Body of pancreas (tissue), 4 donors: ENCODE data around the gene PDIA5. TPM values are rescaled to one million over a fixed set of nuclear protein-coding genes. Genes with fewer than 3 reads are reported as not detected.
A peak's percentile ranks its signal among the peaks of the same experiment; 100 is the strongest.

Source experiments
- ATAC-seq: fragments of 150-250 bp; one replicate; pipeline ENCODE4 v1.9.1; 2016
- DNase-seq, 4 donors: peaks; one replicate each; pipeline ENCODE4 v3.0.0-alpha.2; 2019
- H3K27ac ChIP-seq, 4 donors: fragments of 200-600 bp; sonication (generic); 1 replicate in 3 of 4; 2 replicates in 1 of 4; pipeline versions ENCODE4 v1.5.1 to v1.6.1; 2016 to 2019; ENCODE audit warnings: mild to moderate bottlenecking in 1 of 4, mixed read lengths in 1 of 4, moderate library complexity in 1 of 4
- H3K27me3 ChIP-seq, 2 donors: fragments of 200-600 bp; sonication (generic); one replicate each; pipeline ENCODE4 v1.6.0; 2016; ENCODE audit warnings: mild to moderate bottlenecking in 1 of 2
- H3K36me3 ChIP-seq, 2 donors: fragments of 200-600 bp; sonication (generic); replicated peaks in 1 of 2; 2 replicates each; pipeline ENCODE4 v1.5.1; 2016; ENCODE audit warnings: low read depth in 2 of 2; ENCODE audit not compliant: insufficient read depth in 1 of 2
- H3K4me1 ChIP-seq: fragments of 200-600 bp; sonication (generic); one replicate; pipeline ENCODE4 v1.6.0; 2016
- H3K4me3 ChIP-seq, 2 donors: fragments of 200-600 bp; sonication (generic); 1 replicate in 1 of 2; 2 replicates in 1 of 2; pipeline ENCODE4 v1.5.1; 2016 to 2019
- H3K9me3 ChIP-seq, 3 donors: fragments of 200-600 bp; sonication (generic); 1 replicate in 2 of 3; 2 replicates in 1 of 3; pipeline ENCODE4 v1.5.1; 2016
- CTCF ChIP-seq, 7 experiments: fragments of 450-650 bp in 4 of 7; fragments of 200-600 bp in 3 of 7; sonication (generic) in 3 of 7; IDR thresholded peaks; one replicate each; pipeline ENCODE4 v1.5.1; 2016 to 2019; ENCODE audit warnings: antibody characterized with exemption in 7 of 7
- POLR2A ChIP-seq, 3 donors: fragments of 450-650 bp; IDR thresholded peaks; one replicate each; pipeline ENCODE4 v1.6.1; 2016; ENCODE audit warnings: antibody characterized with exemption in 3 of 3, mild to moderate bottlenecking in 2 of 3
- WGBS, 2 donors: methylation state at CpG; one replicate each; pipeline ENCODE4 v1.1.5; 2017; 5-methylcytosine and 5-hydroxymethylcytosine counted together
- intact Hi-C: fragments of 100-400 bp; cut with DNase I; formaldehyde crosslinking; loops from one replicate; pipeline ENCODE4 v1.15.1; 2023
- total RNA-seq, 2 donors: library from RNA; depleted of rRNA; stranded (reverse); fragments of >200 nt; gene quantifications; one replicate each; pipeline ENCODE4 v1.1.0, GENCODE V29; 2016

The PDIA5 gene
- total RNA-seq, 2 donors from 2014 or later = 28.8 to 73.2 TPM

- WGBS, 2 donors = 53 to 71% methylated on average over 8 of the region's 8 CpGs
- H3K27ac ChIP-seq = no peak overlapping the region
- no peak for DNase-seq
These were observed 15.0 kb downstream of the PDIA5 start for GRCh38 chr3:123081718-123082369.

GRCh38 chr3:123082370-123083065, 15.7 kb downstream of the PDIA5 start:
- WGBS, 2 donors = 65 to 82% methylated on average over 10 of the region's 10 CpGs
- no peak for DNase-seq

More at GRCh38 chr3:123081718-123082369, 15.0 kb downstream of the PDIA5 start:
- Histone ChIP-seq H3K27me3 (no peaks in the 10 kb centered on the region), H3K9me3 (no peaks in the 10 kb centered on the region), H3K4me3 (no peak overlapping the region), H3K36me3 (no peaks in the 10 kb centered on the region), H3K4me1 (peaks cover 71% of the 10 kb centered on the region)
- no peak for TF ChIP-seq POLR2A (IDR thresholded peaks at IDR 0.05)
- no peak for TF ChIP-seq CTCF (IDR thresholded peaks at IDR 0.05)
- intact Hi-C loops = no loop called here
- no peak for ATAC-seq

GRCh38 chr3:123083383-123084124, 16.7 kb downstream of the PDIA5 start:
- no peak for ATAC-seq
- no peak overlapping the region for H3K4me3 ChIP-seq
- no peaks in the 10 kb centered on the region for H3K9me3 ChIP-seq
- peak overlapping the region in 3 of 4 donors; percentile 24 to 45 (median 36) for H3K27ac ChIP-seq
- H3K36me3 ChIP-seq = no peaks in the 10 kb centered on the region
- peaks cover 64% of the 10 kb centered on the region for H3K4me1 ChIP-seq
- intact Hi-C loops = no loop called here
- TF ChIP-seq CTCF (IDR thresholded peaks at IDR 0.05) (no peak), POLR2A (IDR thresholded peaks at IDR 0.05) (no peak)
- no peak for DNase-seq
- H3K27me3 ChIP-seq = no peaks in the 10 kb centered on the region
- WGBS, 2 donors = 70 to 76% methylated on average over 8 of the region's 8 CpGs

More at GRCh38 chr3:123082370-123083065, 15.7 kb downstream of the PDIA5 start:
- Histone ChIP-seq H3K9me3 (no peaks in the 10 kb centered on the region), H3K4me1 (peaks cover 64% of the 10 kb centered on the region), H3K27ac (no peak overlapping the region), H3K36me3 (no peaks in the 10 kb centered on the region), H3K27me3 (no peaks in the 10 kb centered on the region), H3K4me3 (no peak overlapping the region)
- no peak for ATAC-seq
- TF ChIP-seq POLR2A (IDR thresholded peaks at IDR 0.05) (no peak), CTCF (IDR thresholded peaks at IDR 0.05) (no peak)
- intact Hi-C loops = no loop called here

GRCh38 chr3:123084192-123084591, 17.4 kb downstream of the PDIA5 start:
- intact Hi-C loops = no loop called here
- Histone ChIP-seq H3K4me3 (no peak overlapping the region), H3K27ac (peak overlapping the region in 3 of 4 donors; percentile 24 to 45 (median 36)), H3K4me1 (peaks cover 70% of the 10 kb centered on the region), H3K36me3 (no peaks in the 10 kb centered on the region), H3K27me3 (no peaks in the 10 kb centered on the region), H3K9me3 (no peaks in the 10 kb centered on the region)
- peak in 2 of 4 donors; percentile 36 to 37 for DNase-seq
- no peak for TF ChIP-seq POLR2A (IDR thresholded peaks at IDR 0.05)
- WGBS, 2 donors = 46 to 61% methylated on average over 6 of the region's 6 CpGs
- ATAC-seq = peak; percentile 33

GRCh38 chr3:123084738-123085237, 18.0 kb downstream of the PDIA5 start:
- TF ChIP-seq POLR2A (IDR thresholded peaks at IDR 0.05) (no peak), CTCF (IDR thresholded peaks at IDR 0.05) (no peak)
- WGBS, 2 donors = 44 to 71% methylated on average over 6 of the region's 6 CpGs
- H3K9me3 ChIP-seq = no peaks in the 10 kb centered on the region
- DNase-seq (no peak), ATAC-seq (no peak)
- no peaks in the 10 kb centered on the region for H3K36me3 ChIP-seq
- no peaks in the 10 kb centered on the region for H3K27me3 ChIP-seq
- no peak overlapping the region for H3K4me3 ChIP-seq
- H3K27ac ChIP-seq = peak overlapping the region in 3 of 4 donors; percentile 24 to 45 (median 36)
- intact Hi-C loops = no loop called here
- peaks cover 76% of the 10 kb centered on the region for H3K4me1 ChIP-seq
